SK-N-SH (cell line): ENCODE results near the gene ABCA4. TPM values are rescaled to one million over a fixed set of nuclear protein-coding genes. Genes with fewer than 3 reads are reported as not detected.
A peak's percentile ranks its signal among the peaks of the same experiment; 100 is the strongest.

Experiments
- CTCF ChIA-PET: fragments of 300-600, 350-600 bp; formaldehyde crosslinking; extraction: SDS; loops from one replicate; lab custom pipeline; 2021; lab: Yijun Ruan, JAX
- POLR2A ChIA-PET: fragments of 350-600 bp; sonication (Branson Sonifier 250); formaldehyde crosslinking; extraction: SDS; loops from one replicate; lab custom pipeline; 2020; ENCODE audit warnings: antibody characterized with exemption, inconsistent platforms; lab: Yijun Ruan, JAX
- DNase-seq: peaks from one replicate; pipeline ENCODE4 v3.0.0; 2012
- H2AFZ ChIP-seq: fragments of 200-600 bp; sonication (generic); 2 replicates; pipeline ENCODE4 v1.8.1; 2016; ENCODE audit warnings: antibody characterized with exemption, mild to moderate bottlenecking, low read depth
- H3F3A ChIP-seq: fragments of 200-600 bp; sonication (generic); replicated peaks from 2 replicates; pipeline ENCODE3; 2016; ENCODE audit warnings: antibody characterized with exemption, mild to moderate bottlenecking; ENCODE audit not compliant: insufficient read depth
- H3K27ac ChIP-seq, 2 experiments: fragments of 200-500 bp in 1 of 2; fragments of 200-600 bp in 1 of 2; sonication (Bioruptor generic) in 1 of 2; sonication (generic), shearing (Covaris generic) in 1 of 2; 2 replicates each; pipeline versions ENCODE4 v1.5.1 to v1.6.1; 2014 to 2016; ENCODE audit warnings: low read depth in 2 of 2, inconsistent platforms in 1 of 2, low read length in 1 of 2, mild to moderate bottlenecking in 1 of 2, mixed read lengths in 1 of 2
- H3K27me3 ChIP-seq: fragments of 200-600 bp; sonication (generic), shearing (Covaris generic); 2 replicates; pipeline ENCODE4 v1.6.1; 2016; ENCODE audit warnings: mixed run types; ENCODE audit not compliant: insufficient read depth
- H3K36me3 ChIP-seq, 2 experiments: fragments of 200-500 bp in 1 of 2; fragments of 200-600 bp in 1 of 2; sonication (Bioruptor generic) in 1 of 2; sonication (generic) in 1 of 2; replicated peaks in 1 of 2; 2 replicates each; pipeline versions ENCODE3 to v1.5.1; 2014 to 2016; ENCODE audit warnings: low read length in 1 of 2, mild to moderate bottlenecking in 1 of 2; ENCODE audit not compliant: insufficient read depth in 2 of 2, control insufficient read depth in 1 of 2
- H3K4me1 ChIP-seq, 2 experiments: fragments of 200-500 bp in 1 of 2; fragments of 200-600 bp in 1 of 2; sonication (Bioruptor generic) in 1 of 2; sonication (generic), shearing (Covaris generic) in 1 of 2; 2 replicates each; pipeline versions ENCODE4 v1.5.1 to v1.6.1; 2014 to 2016; ENCODE audit warnings: low read depth in 1 of 2, low read length in 1 of 2, mixed run types in 1 of 2; ENCODE audit not compliant: insufficient read depth in 2 of 2, control insufficient read depth in 1 of 2
- H3K4me2 ChIP-seq: fragments of 200-600 bp; sonication (generic), shearing (Covaris generic); 2 replicates; pipeline ENCODE4 v1.6.1; 2017; ENCODE audit warnings: mixed run types
- H3K4me3 ChIP-seq, 2 experiments: fragments of 200-500 bp in 1 of 2; fragments of 200-600 bp in 1 of 2; sonication (Bioruptor generic) in 1 of 2; sonication (generic), shearing (Covaris generic) in 1 of 2; 2 replicates each; pipeline versions ENCODE4 v1.5.1 to v1.8.1; 2014 to 2016; ENCODE audit warnings: low read depth in 2 of 2, inconsistent platforms in 1 of 2, low read length in 1 of 2, mild to moderate bottlenecking in 1 of 2, mixed read lengths in 1 of 2, moderate library complexity in 1 of 2
- H3K79me2 ChIP-seq: fragments of 200-600 bp; sonication (generic); 2 replicates; pipeline ENCODE4 v1.8.1; 2017; ENCODE audit warnings: mild to moderate bottlenecking; ENCODE audit not compliant: insufficient read depth
- H3K9ac ChIP-seq: fragments of 200-600 bp; sonication (generic); 2 replicates; pipeline ENCODE4 v1.6.1; 2017; ENCODE audit warnings: mixed run types
- H3K9me2 ChIP-seq: fragments of 200-600 bp; sonication (generic); 2 replicates; pipeline ENCODE4 v1.6.1; 2017; ENCODE audit warnings: mixed run types
- H3K9me3 ChIP-seq: fragments of 200-600 bp; sonication (generic); 2 replicates; pipeline ENCODE4 v1.6.1; 2017; ENCODE audit warnings: mixed run types, mild to moderate bottlenecking, moderate library complexity
- H4K20me1 ChIP-seq: fragments of 200-600 bp; sonication (generic); 2 replicates; pipeline ENCODE4 v1.6.1; 2017; ENCODE audit warnings: mild to moderate bottlenecking, mixed run types; ENCODE audit not compliant: insufficient read depth
- CHD2 ChIP-seq: fragments of 150-350 bp; IDR thresholded peaks from 2 replicates; pipeline ENCODE4 v1.6.1; 2018; ENCODE audit warnings: low read length; ENCODE audit not compliant: partially characterized antibody
- CTCF ChIP-seq: fragments of 200-600 bp; sonication (generic); IDR thresholded peaks from 2 replicates; pipeline ENCODE4 v1.6.1; 2017; ENCODE audit warnings: antibody characterized with exemption, mild to moderate bottlenecking, moderate library complexity
- FOSL2 ChIP-seq: IDR thresholded peaks from 2 replicates; pipeline ENCODE4 v1.4.0; 2012; ENCODE audit warnings: low read depth, mild to moderate bottlenecking, moderate library complexity, borderline replicate concordance
- FOXJ3 ChIP-seq: sonication (generic); formaldehyde crosslinking; IDR thresholded peaks from 2 replicates; pipeline ENCODE4 v1.5.1; 2020; ENCODE audit warnings: mild to moderate bottlenecking, missing genetic modification reagents
- GATA2 ChIP-seq: sonication (generic); formaldehyde crosslinking; IDR thresholded peaks from 2 replicates; pipeline ENCODE4 v1.5.0; 2020; ENCODE audit warnings: mild to moderate bottlenecking, missing genetic modification reagents
- IRF3 ChIP-seq: fragments of 150-350 bp; IDR thresholded peaks from 2 replicates; pipeline ENCODE4 v1.6.1; 2016; ENCODE audit warnings: mild to moderate bottlenecking, low read depth, low read length
- MAX ChIP-seq: IDR thresholded peaks from 2 replicates; pipeline ENCODE4 v1.4.0; 2012; ENCODE audit warnings: low read depth
- MEF2A ChIP-seq: IDR thresholded peaks from 2 replicates; pipeline ENCODE4 v1.4.0; 2012; ENCODE audit warnings: low read depth, borderline replicate concordance
- NFIC ChIP-seq: IDR thresholded peaks from 2 replicates; pipeline ENCODE4 v1.4.0; 2012; ENCODE audit warnings: borderline replicate concordance
- NRF1 ChIP-seq: IDR thresholded peaks from 2 replicates; pipeline ENCODE4 v1.6.1; 2012; ENCODE audit warnings: low read depth, mild to moderate bottlenecking, low read length
- PBX3 ChIP-seq: IDR thresholded peaks from 2 replicates; pipeline ENCODE4; 2012
- RCOR1 ChIP-seq: fragments of 150-350 bp; IDR thresholded peaks from 2 replicates; pipeline ENCODE4 v1.6.1; 2017; ENCODE audit warnings: antibody characterized with exemption, low read length
- REST ChIP-seq: IDR thresholded peaks from 2 replicates; pipeline ENCODE4 v1.6.1; 2012; ENCODE audit warnings: mild to moderate bottlenecking, low read depth, low read length, moderate library complexity
- RFX5 ChIP-seq: IDR thresholded peaks from 2 replicates; pipeline ENCODE4 v1.6.1; 2012; ENCODE audit warnings: mild to moderate bottlenecking, improper control_type of control experiment, low read length
- SMC3 ChIP-seq: IDR thresholded peaks from 2 replicates; pipeline ENCODE4 v1.6.1; 2012; ENCODE audit warnings: low read depth, low read length, improper control_type of control experiment
- TCF12 ChIP-seq: IDR thresholded peaks from 2 replicates; pipeline ENCODE4 v1.4.0; 2012
- USF2 ChIP-seq: fragments of 150-350 bp; IDR thresholded peaks from 2 replicates; pipeline ENCODE4 v1.6.1; 2017; ENCODE audit warnings: antibody characterized with exemption, low read length, low read depth, borderline replicate concordance
- YY1 ChIP-seq: IDR thresholded peaks from 2 replicates; pipeline ENCODE4 v1.4.0; 2012; ENCODE audit warnings: low read depth, mild to moderate bottlenecking
- WGBS: methylation state at CpG from one replicate; pipeline ENCODE4 v1.1.6; 2017; ENCODE audit warnings: low lambda C conversion rate; 5-methylcytosine and 5-hydroxymethylcytosine counted together
- polyA plus RNA-seq, 3 experiments: library from polyadenylated mRNA; depleted of rRNA; stranded (reverse); fragments of >200 nt; gene quantifications; 2 replicates each; pipeline ENCODE4 v1.2.3, GENCODE V29; 2012

ABCA4 gene
- polyA plus RNA-seq, 1 of the 3 experiments (the other 2 are of a cell fraction), result 0.03 TPM

GRCh38 chr1:93979040-93979717 is 141.8 kb downstream of the ABCA4 start:
- CTCF ChIA-PET, result interaction anchor here (1.0 to 2.5 kb wide), 4 partner anchors 9 to 60 kb away, joined by 3 to 7 read pairs (median 6); no protein-coding TSS in a partner anchor
- 92% methylated on average over 7 of the region's 7 CpGs for WGBS

GRCh38 chr1:93977598-93977945 is 143.4 kb downstream of the ABCA4 start:
- ChIA-PET CTCF (interaction anchor here (0.7 to 2.4 kb wide), 3 partner anchors 9 to 365 kb away, joined by 3 to 7 read pairs (median 3); no protein-coding TSS in a partner anchor), POLR2A (no interaction called here)
- peak overlapping the region; percentile 12; the same call in 1 of the 2 replicates for H2AFZ ChIP-seq
- peaks cover 4 to 24% of the 10 kb centered on the region in 2 experiments; a peak in 3 of 4 replicates for H3K4me1 ChIP-seq
- peak overlapping the region; percentile 37; the same call in 1 of the 2 replicates for H3K4me2 ChIP-seq
- H3K27me3 ChIP-seq, result no peaks in the 10 kb centered on the region
- no peaks in the 10 kb centered on the region for H3K79me2 ChIP-seq
- H3K36me3 ChIP-seq, result no peaks in the 10 kb centered on the region
- no peak overlapping the region for H3K4me3 ChIP-seq
- H3F3A ChIP-seq, result peaks cover 27% of the 10 kb centered on the region
- peak overlapping the region in 1 of 2 experiments; percentile 41; a peak in 2 of 4 replicates for H3K27ac ChIP-seq
- H3K9me3 ChIP-seq, result no peaks in the 10 kb centered on the region
- H4K20me1 ChIP-seq, result no peaks in the 10 kb centered on the region
- 38% methylated on average over 1 of the region's 1 CpG for WGBS
- DNase-seq, result no peak
- no peaks in the 10 kb centered on the region for H3K9me2 ChIP-seq
- H3K9ac ChIP-seq, result no peak overlapping the region
- TF ChIP-seq CTCF, result no peak
- no peak for TF ChIP-seq MAX
- no peak for TF ChIP-seq REST
- peak; percentile 37; the same call in 1 of the 2 replicates for TF ChIP-seq FOSL2
- TF ChIP-seq NRF1, result no peak
- 0 out of 2 replicates have a peak, but pooled peaks have one; percentile 5 for TF ChIP-seq NFIC
- no peak for TF ChIP-seq PBX3
- TF ChIP-seq USF2, result no peak
- TF ChIP-seq TCF12, result peak; percentile 26; the same call in 1 of the 2 replicates

More at GRCh38 chr1:93979040-93979717, 141.8 kb downstream of the ABCA4 start:
- Histone ChIP-seq H3K9me3 (no peaks in the 10 kb centered on the region), H3K79me2 (no peaks in the 10 kb centered on the region), H3K4me3 (no peak overlapping the region), H3K4me1 (peaks cover 4 to 24% of the 10 kb centered on the region in 2 experiments; a peak in 3 of 4 replicates), H3K9me2 (no peaks in the 10 kb centered on the region), H3K27me3 (no peaks in the 10 kb centered on the region)
- TF ChIP-seq SMC3, result no peak
- TF ChIP-seq MAX, result no peak
- TF ChIP-seq CHD2, result no peak
- no peak for TF ChIP-seq GATA2
- no peak for TF ChIP-seq YY1
- no peak for TF ChIP-seq MEF2A
- no peak for TF ChIP-seq IRF3
- TF ChIP-seq TCF12, result no peak
- no peak for TF ChIP-seq RFX5
- TF ChIP-seq FOXJ3 (CRISPR knock-in tag), result no peak
- TF ChIP-seq RCOR1, result no peak
- TF ChIP-seq, all 33 proteins: peak for 0
- POLR2A ChIA-PET, result no interaction called here
- DNase-seq, result no peak
- peaks cover 27% of the 10 kb centered on the region for H3F3A ChIP-seq
- H3K36me3 ChIP-seq, result no peaks in the 10 kb centered on the region
- H2AFZ ChIP-seq, result no peak overlapping the region
- no peak overlapping the region for H3K9ac ChIP-seq
- no peak overlapping the region for H3K4me2 ChIP-seq
- no peaks in the 10 kb centered on the region for H4K20me1 ChIP-seq
- H3K27ac ChIP-seq, result peak overlapping the region in 1 of 2 experiments; percentile 39; a peak in 1 of 4 replicates
